HFFc6 (cell line): ENCODE measurements around the gene GPR137B. TPM values are rescaled to one million over a fixed set of nuclear protein-coding genes. Genes with fewer than 3 reads are reported as not detected.
A peak's percentile ranks its signal among the peaks of the same experiment; 100 is the strongest.

Experiments used
- DNase-seq: peaks from one replicate; pipeline ENCODE4 v3.0.0-alpha.2; 2018
- H3K27ac Mint-ChIP-seq: 2 replicates; pipeline ENCODE4 v1.8.0; 2020; ENCODE audit warnings: mild to moderate bottlenecking, mixed read lengths
- H3K27me3 Mint-ChIP-seq: 2 replicates; pipeline ENCODE4 v1.8.0; 2021; ENCODE audit warnings: mild to moderate bottlenecking, moderate library complexity, mixed read lengths; ENCODE audit not compliant: insufficient read depth
- H3K36me3 Mint-ChIP-seq: 2 replicates; pipeline ENCODE4 v1.8.0; 2021; ENCODE audit warnings: low read depth, mixed read lengths
- H3K4me1 Mint-ChIP-seq: 2 replicates; pipeline ENCODE4 v1.8.0; 2020; ENCODE audit warnings: low read depth, mixed read lengths
- H3K4me3 Mint-ChIP-seq: 2 replicates; pipeline ENCODE4 v1.8.0; 2020; ENCODE audit warnings: mild to moderate bottlenecking, moderate library complexity, mixed read lengths
- H3K9me3 Mint-ChIP-seq: 2 replicates; pipeline ENCODE4 v1.8.0; 2020; ENCODE audit warnings: mild to moderate bottlenecking, mixed read lengths
- total RNA-seq, 6 experiments: library from RNA; stranded (reverse); fragmentation: NEBNext Ultra II Directional; extraction: Animal tissue kit (Norgen Biotek cat#: 25700); gene quantifications; 2 replicates in 1 of 6; 3 replicates in 5 of 6; pipeline ENCODE4 v1.2.3, GENCODE V29; 2021
- TF ChIP-seq, protein P1 (sequence below): fragments of 200-600 bp; sonication (generic); IDR thresholded peaks from 2 replicates; pipeline ENCODE4 v1.5.0; 2021; ENCODE audit warnings: antibody characterized with exemption, mild to moderate bottlenecking

Gene GPR137B
- total RNA-seq, 6 experiments from 2014 or later: 9.7 to 13.8 (median 11.9) TPM

DNA sequence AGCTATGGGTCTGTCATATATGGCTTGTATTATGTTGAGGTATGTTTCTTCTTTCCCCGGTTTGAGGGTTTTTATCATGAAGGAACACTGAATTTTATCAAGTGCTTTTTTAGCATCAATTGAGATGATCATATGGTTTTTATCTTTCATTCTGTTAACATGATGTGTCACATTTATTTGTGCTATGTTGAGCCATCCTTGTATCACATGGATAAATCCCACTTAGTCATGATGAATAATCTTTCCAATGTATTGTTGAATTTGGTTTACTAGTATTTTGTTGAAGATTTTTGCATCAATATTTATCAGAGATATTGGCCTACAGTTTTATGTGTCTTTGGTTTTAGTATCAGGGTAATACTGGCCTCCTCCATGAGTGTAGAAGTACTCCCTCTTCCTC, 61.7 kb downstream of the GPR137B start:
- Mint-ChIP-seq H3K27me3 (no peaks in the 10 kb centered on the region), H3K4me1 (peaks cover 18% of the 10 kb centered on the region), H3K36me3 (peaks cover 32% of the 10 kb centered on the region), H3K4me3 (no peak overlapping the region), H3K9me3 (peaks cover 19% of the 10 kb centered on the region; the same call in 1 of the 2 replicates), H3K27ac (peak overlapping the region; percentile 44; the same call in 1 of the 2 replicates)
- DNase-seq: no peak
- TF ChIP-seq, protein P1, sequence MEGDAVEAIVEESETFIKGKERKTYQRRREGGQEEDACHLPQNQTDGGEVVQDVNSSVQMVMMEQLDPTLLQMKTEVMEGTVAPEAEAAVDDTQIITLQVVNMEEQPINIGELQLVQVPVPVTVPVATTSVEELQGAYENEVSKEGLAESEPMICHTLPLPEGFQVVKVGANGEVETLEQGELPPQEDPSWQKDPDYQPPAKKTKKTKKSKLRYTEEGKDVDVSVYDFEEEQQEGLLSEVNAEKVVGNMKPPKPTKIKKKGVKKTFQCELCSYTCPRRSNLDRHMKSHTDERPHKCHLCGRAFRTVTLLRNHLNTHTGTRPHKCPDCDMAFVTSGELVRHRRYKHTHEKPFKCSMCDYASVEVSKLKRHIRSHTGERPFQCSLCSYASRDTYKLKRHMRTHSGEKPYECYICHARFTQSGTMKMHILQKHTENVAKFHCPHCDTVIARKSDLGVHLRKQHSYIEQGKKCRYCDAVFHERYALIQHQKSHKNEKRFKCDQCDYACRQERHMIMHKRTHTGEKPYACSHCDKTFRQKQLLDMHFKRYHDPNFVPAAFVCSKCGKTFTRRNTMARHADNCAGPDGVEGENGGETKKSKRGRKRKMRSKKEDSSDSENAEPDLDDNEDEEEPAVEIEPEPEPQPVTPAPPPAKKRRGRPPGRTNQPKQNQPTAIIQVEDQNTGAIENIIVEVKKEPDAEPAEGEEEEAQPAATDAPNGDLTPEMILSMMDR: no peak

DNA sequence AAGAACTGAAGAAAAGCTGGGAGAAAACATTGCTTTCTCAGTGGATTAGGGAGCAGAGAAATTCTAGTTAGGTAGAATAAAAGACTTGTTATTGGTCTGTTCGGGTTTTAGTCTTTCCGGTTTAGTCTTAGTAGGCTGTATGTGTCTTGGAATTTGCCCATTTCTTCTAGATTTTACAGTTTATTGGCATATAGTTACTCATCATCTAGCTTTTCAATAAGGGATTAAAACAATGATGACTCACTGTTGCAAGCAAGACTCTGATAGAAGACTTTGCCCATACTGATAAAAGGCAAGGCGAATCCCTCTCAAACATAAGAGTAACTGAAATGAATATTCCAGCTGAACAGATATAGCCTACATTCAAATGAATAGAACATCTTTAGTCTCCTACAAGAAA, 62.3 kb downstream of the GPR137B start:
- Mint-ChIP-seq H3K27me3 (no peaks in the 10 kb centered on the region), H3K9me3 (peaks cover 19% of the 10 kb centered on the region; the same call in 1 of the 2 replicates), H3K4me1 (peaks cover 18% of the 10 kb centered on the region), H3K27ac (peak overlapping the region; percentile 44; the same call in 1 of the 2 replicates), H3K36me3 (peaks cover 32% of the 10 kb centered on the region), H3K4me3 (no peak overlapping the region; the same call in 1 of the 2 replicates)
- no peak for DNase-seq
- TF ChIP-seq, protein P1: no peak

DNA sequence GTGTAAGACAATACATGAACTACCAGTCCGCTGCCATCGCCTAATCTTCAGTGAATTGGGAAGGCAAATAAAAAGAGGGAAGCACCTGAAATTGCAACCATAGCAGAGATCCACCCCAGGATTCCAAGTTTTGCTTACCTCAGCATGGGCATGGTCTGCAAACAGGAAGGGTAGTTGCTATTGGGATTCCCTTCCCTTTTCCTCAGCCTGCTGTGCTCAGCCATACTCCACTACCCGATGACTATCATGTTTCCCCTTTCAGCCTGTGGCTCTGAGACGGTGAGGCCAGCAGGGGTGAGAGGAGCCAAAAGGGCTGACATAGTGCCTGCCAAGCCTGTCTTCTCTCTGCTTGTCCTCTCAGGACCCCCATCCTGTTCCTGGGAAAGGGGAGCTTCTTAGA, 64.2 kb downstream of the GPR137B start:
- TF ChIP-seq, protein P1: no peak
- Mint-ChIP-seq H3K9me3 (peaks cover 8% of the 10 kb centered on the region; the same call in 1 of the 2 replicates), H3K36me3 (peaks cover 20% of the 10 kb centered on the region), H3K4me1 (peaks cover 18% of the 10 kb centered on the region), H3K4me3 (no peak overlapping the region), H3K27me3 (no peaks in the 10 kb centered on the region), H3K27ac (no peak overlapping the region)
- DNase-seq: no peak

DNA sequence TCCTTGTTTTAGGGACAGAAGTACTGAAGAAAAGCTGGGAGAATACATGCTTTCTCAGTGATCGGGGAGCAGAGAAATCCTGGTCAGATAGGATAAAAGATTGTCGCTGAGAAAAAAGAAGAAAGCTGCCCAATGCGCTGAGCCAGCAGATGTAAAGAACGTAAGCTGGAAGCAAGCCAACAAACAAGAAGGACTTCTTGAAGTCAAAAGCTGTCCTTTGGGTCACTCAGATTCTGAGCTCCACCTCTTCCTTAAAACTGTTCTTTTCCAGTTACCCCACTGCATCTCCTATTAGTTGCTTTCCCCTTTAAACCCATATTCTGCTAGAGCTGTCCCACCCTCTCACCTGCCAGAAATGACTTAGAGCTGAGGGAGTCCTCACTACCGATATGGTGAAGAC, 64.8 kb downstream of the GPR137B start:
- Mint-ChIP-seq H3K27ac (no peak overlapping the region), H3K4me1 (peaks cover 18% of the 10 kb centered on the region), H3K4me3 (no peak overlapping the region), H3K36me3 (peaks cover 15% of the 10 kb centered on the region), H3K9me3 (peaks cover 2% of the 10 kb centered on the region; the same call in 1 of the 2 replicates), H3K27me3 (no peaks in the 10 kb centered on the region)
- DNase-seq: no peak
- TF ChIP-seq, protein P1: no peak

DNA sequence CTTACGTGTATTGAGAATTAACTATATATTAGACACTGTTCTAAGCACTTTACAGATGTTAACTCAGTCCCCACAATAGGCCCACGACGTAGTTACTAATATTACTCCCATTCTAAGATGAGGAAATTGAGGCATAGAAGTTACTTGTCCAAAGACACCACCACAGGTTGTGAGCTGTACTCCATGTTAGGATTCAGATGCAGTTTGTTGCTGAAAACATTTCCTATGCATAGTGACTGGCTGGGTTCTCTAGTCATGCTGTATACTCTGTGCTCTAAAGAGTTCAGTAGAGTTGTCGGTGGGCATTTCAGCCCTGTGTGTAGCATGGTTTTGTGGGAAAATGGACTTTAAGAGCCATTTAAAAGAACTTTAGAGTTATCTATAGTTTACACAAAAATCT, 65.2 kb downstream of the GPR137B start:
- Mint-ChIP-seq H3K4me3 (no peak overlapping the region), H3K27ac (no peak overlapping the region), H3K36me3 (peaks cover 10% of the 10 kb centered on the region; the same call in 1 of the 2 replicates), H3K9me3 (no peaks in the 10 kb centered on the region; the same call in 1 of the 2 replicates), H3K4me1 (peaks cover 18% of the 10 kb centered on the region), H3K27me3 (no peaks in the 10 kb centered on the region)
- no peak for DNase-seq
- TF ChIP-seq, protein P1: no peak
